Neural progenitor cell (in vitro differentiated cells): ENCODE data around the gene FBXO46. TPM values are rescaled to one million over a fixed set of nuclear protein-coding genes. Genes with fewer than 3 reads are reported as not detected.
A peak's percentile ranks its signal among the peaks of the same experiment; 100 is the strongest.

Source experiments
- DNase-seq: peaks from one replicate; pipeline ENCODE4 v3.0.0-alpha.2; 2016; ENCODE audit warnings: low spot score
- H2AFZ ChIP-seq: fragments of 200-600 bp; sonication (generic); replicated peaks from 2 replicates; pipeline ENCODE4 v1.6.1; 2016; ENCODE audit warnings: antibody characterized with exemption
- H3F3A ChIP-seq: fragments of 200-600 bp; sonication (generic); 2 replicates; pipeline ENCODE4 v1.6.1; 2016; ENCODE audit warnings: antibody characterized with exemption, low read depth
- H3K27ac ChIP-seq: fragments of 200-600 bp; sonication (generic); 2 replicates; pipeline ENCODE4 v1.5.1; 2016; ENCODE audit warnings: mild to moderate bottlenecking
- H3K27me3 ChIP-seq: fragments of 200-600 bp; sonication (generic); 2 replicates; pipeline ENCODE4 v1.6.1; 2016; ENCODE audit warnings: mild to moderate bottlenecking, moderate library complexity
- H3K36me3 ChIP-seq: fragments of 200-600 bp; sonication (generic); 2 replicates; pipeline ENCODE4 v1.5.1; 2016
- H3K4me1 ChIP-seq: fragments of 200-600 bp; sonication (generic); 2 replicates; pipeline ENCODE4 v1.6.1; 2016; ENCODE audit warnings: mixed run types
- H3K4me2 ChIP-seq: fragments of 200-600 bp; sonication (generic); 2 replicates; pipeline ENCODE4 v1.6.1; 2016
- H3K4me3 ChIP-seq: fragments of 200-600 bp; sonication (generic); 2 replicates; pipeline ENCODE4 v1.5.1; 2016
- H3K79me2 ChIP-seq: fragments of 200-600 bp; sonication (generic); 2 replicates; pipeline ENCODE4 v1.6.1; 2016; ENCODE audit warnings: low read depth
- H3K9ac ChIP-seq: fragments of 200-600 bp; sonication (generic); 2 replicates; pipeline ENCODE4 v1.6.1; 2016
- H3K9me3 ChIP-seq: fragments of 200-600 bp; sonication (generic); 2 replicates; pipeline ENCODE4 v1.5.1; 2016; ENCODE audit warnings: low read depth
- H4K20me1 ChIP-seq: fragments of 200-600 bp; sonication (generic); 2 replicates; pipeline ENCODE4 v1.6.1; 2016; ENCODE audit warnings: low read depth
- H3K27ac Mint-ChIP-seq: 3 replicates; pipeline ENCODE4 v1.8.0; 2021; ENCODE audit warnings: mixed read lengths
- H3K27me3 Mint-ChIP-seq: 2 replicates; pipeline ENCODE4 v1.8.0; 2022; ENCODE audit warnings: low read depth, mild to moderate bottlenecking, inconsistent platforms, moderate library complexity, mixed read lengths; ENCODE audit not compliant: insufficient read depth
- H3K36me3 Mint-ChIP-seq: 3 replicates; pipeline ENCODE4 v1.8.0; 2021; ENCODE audit warnings: mixed read lengths
- H3K4me1 Mint-ChIP-seq: 3 replicates; pipeline ENCODE4 v1.8.0; 2021; ENCODE audit warnings: mixed read lengths
- H3K4me3 Mint-ChIP-seq: 3 replicates; pipeline ENCODE4 v1.8.0; 2021; ENCODE audit warnings: mild to moderate bottlenecking, moderate library complexity, mixed read lengths
- H3K9me3 Mint-ChIP-seq: 3 replicates; pipeline ENCODE4 v1.8.0; 2020; ENCODE audit warnings: mixed read lengths
- CTCF ChIP-seq: fragments of 200-600 bp; sonication (generic); IDR thresholded peaks from 2 replicates; pipeline ENCODE4 v1.5.1; 2017; ENCODE audit warnings: antibody characterized with exemption, mild to moderate bottlenecking
- EZH2 ChIP-seq: fragments of 200-600 bp; sonication (generic); IDR thresholded peaks from 2 replicates; pipeline ENCODE4 v1.6.1; 2017; ENCODE audit warnings: antibody characterized with exemption, mild to moderate bottlenecking, moderate library complexity
- EZH2phosphoT487 ChIP-seq: fragments of 200-600 bp; sonication (generic); IDR thresholded peaks from 2 replicates; pipeline ENCODE4 v1.6.1; 2017; ENCODE audit warnings: antibody characterized with exemption
- total RNA-seq: library from RNA; depleted of rRNA; stranded (reverse); fragments of >200 nt; gene quantifications from 2 replicates; pipeline ENCODE4 v1.2.3, GENCODE V29; 2015; ENCODE audit warnings: low replicate concordance

FBXO46 gene
- total RNA-seq, 1 donor from 2014 or later, result 7.5 TPM

DNA sequence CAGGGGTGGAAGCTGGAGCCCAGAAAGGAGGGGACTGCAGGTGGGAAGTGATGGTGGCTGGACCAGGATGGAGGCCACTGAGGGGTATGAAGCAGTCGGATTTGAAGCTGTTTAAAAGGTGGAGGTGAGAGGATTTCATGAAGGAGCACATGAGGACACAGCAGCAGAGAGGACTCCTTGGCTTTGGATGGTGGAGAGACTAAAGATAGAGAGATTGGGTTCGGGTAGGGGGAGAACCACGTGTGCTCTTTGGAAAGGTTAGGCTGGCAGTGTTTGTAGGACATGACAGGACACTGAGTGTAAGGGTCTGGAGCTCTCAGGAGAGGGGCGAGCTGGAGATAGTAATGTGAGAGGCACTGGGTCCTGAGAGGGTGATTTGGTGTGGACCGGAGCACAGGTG, 47.8 kb downstream of the FBXO46 start:
- no peaks in the 10 kb centered on the region for H3K9me3 Mint-ChIP-seq
- Histone ChIP-seq H2AFZ (no peak overlapping the region), H3K27ac (no peak overlapping the region), H3K4me1 (peaks cover 3% of the 10 kb centered on the region), H3K79me2 (no peaks in the 10 kb centered on the region), H3K4me2 (no peak overlapping the region), H3K27me3 (peaks cover 42% of the 10 kb centered on the region), H3K9me3 (no peaks in the 10 kb centered on the region), H3K4me3 (no peak overlapping the region), H4K20me1 (peaks cover 3% of the 10 kb centered on the region), H3F3A (peaks cover 16% of the 10 kb centered on the region), H3K9ac (no peak overlapping the region), H3K36me3 (no peaks in the 10 kb centered on the region)
- H3K4me1 Mint-ChIP-seq, result peaks cover 2% of the 10 kb centered on the region
- TF ChIP-seq EZH2phosphoT487 (no peak), EZH2 (no peak), CTCF (no peak)
- H3K36me3 Mint-ChIP-seq, result peaks cover 7% of the 10 kb centered on the region
- no peak overlapping the region for H3K27ac Mint-ChIP-seq
- no peak for DNase-seq
- H3K27me3 Mint-ChIP-seq, result peaks cover 12% of the 10 kb centered on the region
- H3K4me3 Mint-ChIP-seq, result peak overlapping the region; percentile 0

- Histone ChIP-seq H3K4me3 (peak overlapping the region; percentile 51), H3K79me2 (no peaks in the 10 kb centered on the region), H3K27ac (no peak overlapping the region), H3K4me1 (peaks cover 6% of the 10 kb centered on the region), H4K20me1 (peaks cover 7% of the 10 kb centered on the region), H2AFZ (no peak overlapping the region), H3F3A (peaks cover 17% of the 10 kb centered on the region), H3K9ac (no peak overlapping the region), H3K9me3 (no peaks in the 10 kb centered on the region), H3K27me3 (peaks cover 50% of the 10 kb centered on the region), H3K36me3 (no peaks in the 10 kb centered on the region), H3K4me2 (peak overlapping the region; percentile 83)
- Mint-ChIP-seq H3K27me3 (peaks cover 17% of the 10 kb centered on the region), H3K36me3 (peaks cover 4% of the 10 kb centered on the region), H3K9me3 (no peaks in the 10 kb centered on the region), H3K27ac (no peak overlapping the region), H3K4me1 (peaks cover 7% of the 10 kb centered on the region), H3K4me3 (peak overlapping the region; percentile 3)
- DNase-seq, result no peak
- TF ChIP-seq CTCF, result no peak
- no peak for TF ChIP-seq EZH2phosphoT487
- TF ChIP-seq EZH2, result no peak
Measured at GRCh38 chr19:45682117-45682516, 48.6 kb downstream of the FBXO46 start.

DNA sequence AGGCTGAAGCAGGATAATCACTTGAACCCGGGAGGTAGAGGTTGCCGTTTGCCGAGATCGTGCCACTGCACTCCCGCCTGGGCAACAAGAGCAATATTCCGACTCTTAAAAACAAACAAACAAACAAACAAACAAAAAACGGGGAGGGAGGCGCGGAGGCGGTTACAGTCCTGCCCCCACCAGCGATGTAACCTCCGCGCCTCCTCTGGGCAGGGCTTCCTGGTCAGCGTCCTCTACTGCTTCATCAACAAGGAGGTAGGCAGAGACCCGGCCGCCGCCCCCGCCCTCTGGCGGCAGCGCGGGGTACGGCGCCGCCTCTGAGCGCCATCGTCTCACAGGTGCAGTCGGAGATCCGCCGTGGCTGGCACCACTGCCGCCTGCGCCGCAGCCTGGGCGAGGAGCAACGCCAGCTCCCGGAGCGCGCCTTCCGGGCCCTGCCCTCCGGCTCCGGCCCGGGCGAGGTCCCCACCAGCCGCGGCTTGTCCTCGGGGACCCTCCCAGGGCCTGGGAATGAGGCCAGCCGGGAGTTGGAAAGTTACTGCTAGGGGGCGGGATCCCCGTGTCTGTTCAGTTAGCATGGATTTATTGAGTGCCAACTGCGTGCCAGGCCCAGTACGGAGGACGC, 49.2 kb downstream of the FBXO46 start:
- H2AFZ ChIP-seq, result peak overlapping the region; percentile 78
- no peaks in the 10 kb centered on the region for H3K9me3 ChIP-seq
- peaks cover 1% of the 10 kb centered on the region for H3K36me3 Mint-ChIP-seq
- H3K79me2 ChIP-seq, result no peaks in the 10 kb centered on the region
- no peak overlapping the region for H3K27ac ChIP-seq
- H4K20me1 ChIP-seq, result peaks cover 7% of the 10 kb centered on the region
- peaks cover 20% of the 10 kb centered on the region for H3K27me3 Mint-ChIP-seq
- H3K27me3 ChIP-seq, result peaks cover 56% of the 10 kb centered on the region
- peak overlapping the region; percentile 83 for H3K4me2 ChIP-seq
- peaks cover 20% of the 10 kb centered on the region for H3F3A ChIP-seq
- no peak overlapping the region for H3K9ac ChIP-seq
- H3K27ac Mint-ChIP-seq, result no peak overlapping the region
- H3K4me3 ChIP-seq, result peak overlapping the region; percentile 51
- H3K4me3 Mint-ChIP-seq, result peak overlapping the region; percentile 82
- peaks cover 10% of the 10 kb centered on the region for H3K4me1 Mint-ChIP-seq
- TF ChIP-seq EZH2phosphoT487, result no peak
- TF ChIP-seq EZH2, result no peak
- peak; percentile 93 for TF ChIP-seq CTCF
- DNase-seq, result peak; percentile 85
- peaks cover 6% of the 10 kb centered on the region for H3K4me1 ChIP-seq
- H3K36me3 ChIP-seq, result no peaks in the 10 kb centered on the region
- no peaks in the 10 kb centered on the region for H3K9me3 Mint-ChIP-seq
